CD4-positive, alpha-beta T cell treated with Interleukin-2 at 100 ng/mL for 4 hours (primary cell): Measurements from ENCODE around the gene ZNF184.

Experiments used
- DNase-seq: peaks from one replicate; pipeline ENCODE4 v3.0.0-alpha.2; 2020; ENCODE audit warnings: low spot score

ZNF184 gene

DNA sequence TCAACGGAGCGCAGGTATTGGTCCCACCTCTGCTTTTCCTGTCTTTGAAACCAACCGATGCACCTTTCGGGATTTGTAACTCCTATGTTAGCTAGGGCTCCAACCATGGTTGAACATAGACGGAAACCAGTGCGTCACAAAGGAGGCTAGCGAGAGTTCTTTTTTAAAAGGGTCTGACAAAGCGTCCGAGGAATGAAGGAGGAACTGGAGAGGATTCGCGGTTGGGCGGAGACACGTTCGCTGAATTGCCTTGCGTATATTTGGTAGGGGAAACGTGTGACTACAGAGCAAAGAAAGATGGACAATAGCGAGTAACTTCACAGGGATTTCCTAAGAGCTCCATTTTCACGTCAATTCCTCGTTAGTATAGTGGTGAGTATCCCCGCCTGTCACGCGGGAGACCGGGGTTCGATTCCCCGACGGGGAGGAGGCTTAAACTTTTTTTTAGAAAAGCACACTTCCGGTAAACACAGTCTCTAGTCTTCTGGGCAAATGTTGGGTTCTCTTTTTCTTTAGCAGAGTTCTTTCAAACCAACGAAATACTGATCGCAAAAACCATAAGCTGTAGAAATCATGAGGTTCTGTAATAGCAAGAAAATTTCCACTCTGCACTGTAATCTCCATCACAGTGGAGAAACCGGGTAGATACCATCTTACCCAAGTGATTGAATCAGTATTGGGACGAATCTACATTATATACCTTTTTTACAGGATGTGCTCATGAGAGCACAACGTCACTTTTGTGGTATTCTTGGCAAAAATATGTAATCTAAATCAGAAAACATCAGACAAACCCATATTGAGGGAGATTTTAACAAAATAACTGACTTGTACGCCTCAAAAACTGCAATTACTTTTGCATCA, 6.6 kb upstream of the ZNF184 start:
- DNase-seq = peak; percentile 93

DNA sequence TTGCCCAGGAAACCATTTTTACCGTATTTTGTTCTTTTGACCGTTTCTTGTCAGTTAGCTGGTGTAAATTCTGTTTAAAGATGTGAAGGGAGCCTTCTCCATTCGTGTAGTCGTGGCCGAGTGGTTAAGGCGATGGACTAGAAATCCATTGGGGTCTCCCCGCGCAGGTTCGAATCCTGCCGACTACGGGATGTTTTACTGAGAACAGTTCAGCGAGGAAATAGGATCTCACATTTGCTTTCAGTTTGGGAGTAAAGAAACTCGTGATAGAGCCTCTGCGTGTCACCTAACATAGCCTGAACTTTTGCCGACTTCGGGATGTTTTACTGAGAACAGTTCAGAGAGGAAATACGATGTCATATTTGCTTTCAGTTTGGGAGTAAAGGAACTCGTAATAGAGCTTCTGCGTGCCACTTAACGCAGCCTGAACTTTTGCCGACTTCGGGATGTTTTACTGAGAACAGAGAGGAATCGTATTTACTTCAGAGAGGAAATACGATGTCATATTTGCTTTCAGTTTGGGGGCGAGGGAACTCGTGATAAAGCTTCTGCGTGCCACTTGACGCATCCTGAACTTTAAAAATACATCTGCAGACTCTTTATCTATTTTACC, 5.9 kb upstream of the ZNF184 start:
- DNase-seq = peak; percentile 90

- DNase-seq = no peak
Observed at GRCh38 chr6:27478141-27478705, 5.3 kb upstream of the ZNF184 start.

DNA sequence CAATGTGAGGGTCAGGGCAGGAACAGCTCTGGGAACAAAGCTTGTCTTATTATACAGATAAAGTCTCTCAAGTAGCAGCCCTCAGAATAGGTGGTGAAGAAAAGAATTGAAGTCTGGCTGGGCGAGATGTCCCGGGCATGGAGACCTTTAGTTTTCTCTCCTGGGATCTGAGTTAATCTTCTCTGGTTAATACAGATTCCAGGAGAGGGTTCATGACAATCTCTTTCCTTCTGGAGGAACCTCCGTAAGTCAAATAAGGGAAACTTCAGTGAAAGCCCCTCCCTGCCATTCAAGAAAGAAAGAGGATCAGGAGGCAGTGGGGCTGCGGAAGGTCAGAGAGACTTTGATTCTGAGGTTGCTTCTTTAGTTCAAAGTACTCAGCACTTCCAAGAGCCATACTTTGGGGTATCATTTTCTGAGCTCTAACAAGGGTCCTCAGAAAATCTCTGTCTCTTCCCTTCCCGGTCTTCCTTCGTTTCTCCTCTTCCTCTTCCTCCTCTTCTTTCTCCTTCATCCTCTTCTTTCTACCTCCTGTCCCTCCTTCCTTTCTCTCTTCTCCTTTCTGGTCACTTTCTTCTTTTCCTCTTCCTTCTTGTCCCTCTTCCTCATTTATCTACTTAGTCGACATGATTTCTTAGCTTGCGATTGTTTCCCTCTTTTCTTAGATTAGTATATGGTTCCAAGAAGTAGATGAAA, 4.6 kb upstream of the ZNF184 start:
- DNase-seq = no peak

DNA sequence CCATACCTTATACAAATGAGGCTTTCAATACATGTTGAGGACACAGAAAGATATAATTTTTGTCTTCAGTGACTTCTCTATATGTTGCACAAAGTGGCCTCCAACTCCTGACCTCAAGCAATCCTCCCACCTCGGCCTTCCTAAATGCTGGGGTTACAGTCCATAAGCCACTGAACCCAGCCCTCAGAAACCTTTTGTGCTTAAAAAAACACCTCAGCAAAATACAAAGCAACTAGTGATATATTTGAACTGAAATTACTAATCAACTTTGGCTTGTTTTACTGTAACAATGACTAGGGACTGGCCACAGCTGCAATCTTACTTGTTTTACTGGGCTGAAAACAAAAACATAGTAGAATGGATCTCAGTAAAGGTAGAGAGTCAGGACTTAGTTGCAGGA, 3.2 kb upstream of the ZNF184 start:
- no peak for DNase-seq

- no peak for DNase-seq
Observed at GRCh38 chr6:27474672-27475071, 1.8 kb upstream of the ZNF184 start.

- no peak for DNase-seq
Observed at GRCh38 chr6:27474172-27474465, 1.2 kb upstream of the ZNF184 start.

DNA sequence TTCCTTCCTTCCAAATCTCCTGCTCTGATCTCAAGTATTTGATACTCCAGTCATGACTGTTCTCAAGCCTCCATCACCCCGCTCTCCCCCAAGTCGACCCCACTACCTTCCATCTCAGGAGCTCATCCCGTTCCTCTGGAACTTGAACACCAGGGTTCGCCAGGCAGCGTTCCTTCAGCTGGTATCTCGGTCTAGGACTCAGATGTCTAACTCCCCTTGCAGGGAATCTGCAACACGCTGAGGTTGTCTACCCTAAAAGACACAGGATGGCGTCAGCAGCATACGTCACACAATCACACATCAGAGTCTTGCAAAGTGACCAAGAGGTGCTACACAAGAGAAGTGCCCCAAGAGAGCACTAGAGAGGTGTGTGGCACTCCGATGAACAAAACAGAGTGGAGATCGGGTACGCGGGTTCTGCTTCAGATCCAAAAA, 706 bp downstream of the ZNF184 start:
- DNase-seq = peak; percentile 67

- no peak for DNase-seq
Observed at GRCh38 chr6:27471365-27472115, 1.4 kb downstream of the ZNF184 start.

- DNase-seq = no peak
Observed at GRCh38 chr6:27470023-27470422, 2.9 kb downstream of the ZNF184 start.

DNA sequence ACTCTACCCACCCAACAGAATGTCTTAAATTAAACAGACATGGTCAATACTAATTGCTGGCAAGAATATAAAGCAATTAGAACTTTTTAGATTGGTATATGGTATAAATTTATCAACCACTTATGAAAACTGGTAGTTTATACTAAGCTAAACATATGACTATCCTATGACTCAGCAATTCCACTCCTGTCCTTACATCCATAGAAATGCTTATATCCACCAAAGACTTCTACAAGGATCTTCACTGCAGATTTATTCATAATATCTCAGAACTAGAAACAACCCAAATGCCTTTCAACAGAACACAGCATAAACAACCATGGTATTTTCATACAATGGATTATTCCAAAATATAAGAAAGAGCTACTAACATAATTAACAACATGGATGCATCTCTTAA, 4.6 kb downstream of the ZNF184 start:
- no peak for DNase-seq

- DNase-seq = no peak
Observed at GRCh38 chr6:27452496-27452897, 20.4 kb downstream of the ZNF184 start.

GRCh38 chr6:27451660-27452390, 21.1 kb downstream of the ZNF184 start:
- DNase-seq = no peak

DNA sequence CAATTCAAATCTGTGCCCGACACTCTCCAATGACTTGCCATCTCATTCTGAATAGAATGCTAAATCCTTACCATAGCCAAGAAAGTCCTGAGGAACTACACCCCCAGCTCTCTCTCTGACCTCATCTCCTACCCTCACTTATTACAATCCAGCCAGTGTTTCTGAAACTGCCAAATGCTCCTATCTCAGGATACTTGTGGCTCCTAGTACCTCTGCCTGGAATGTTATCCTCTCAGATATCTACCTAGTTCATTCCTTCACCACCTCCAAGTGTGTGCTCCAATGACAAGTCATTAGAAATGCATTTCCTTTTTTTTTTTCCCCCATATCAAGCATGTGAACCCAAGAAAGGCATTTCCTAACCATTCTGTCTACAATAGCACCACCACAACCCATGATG, 24.4 kb downstream of the ZNF184 start:
- no peak for DNase-seq

DNA sequence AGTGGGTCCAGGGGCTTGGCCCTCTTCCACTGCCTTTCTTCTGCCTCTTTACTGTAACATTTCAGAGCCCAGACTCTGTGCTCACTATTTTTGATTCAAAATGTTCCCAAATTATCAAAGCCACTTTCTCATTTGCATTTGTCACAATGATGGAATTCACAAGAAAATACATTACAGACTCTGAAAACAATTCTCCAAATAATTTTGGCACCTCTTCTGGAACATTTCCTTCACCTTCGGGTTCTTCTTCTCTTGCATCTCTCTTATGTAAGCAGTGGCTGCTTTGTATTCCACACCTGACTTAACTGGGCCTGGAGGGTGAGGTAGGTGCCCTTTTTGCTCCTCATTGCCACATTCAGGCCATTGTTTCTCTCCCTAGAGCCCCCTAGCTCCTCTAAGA, 30.0 kb downstream of the ZNF184 start:
- DNase-seq = no peak

GRCh38 chr6:27441001-27441400, 31.9 kb downstream of the ZNF184 start:
- no peak for DNase-seq

DNA sequence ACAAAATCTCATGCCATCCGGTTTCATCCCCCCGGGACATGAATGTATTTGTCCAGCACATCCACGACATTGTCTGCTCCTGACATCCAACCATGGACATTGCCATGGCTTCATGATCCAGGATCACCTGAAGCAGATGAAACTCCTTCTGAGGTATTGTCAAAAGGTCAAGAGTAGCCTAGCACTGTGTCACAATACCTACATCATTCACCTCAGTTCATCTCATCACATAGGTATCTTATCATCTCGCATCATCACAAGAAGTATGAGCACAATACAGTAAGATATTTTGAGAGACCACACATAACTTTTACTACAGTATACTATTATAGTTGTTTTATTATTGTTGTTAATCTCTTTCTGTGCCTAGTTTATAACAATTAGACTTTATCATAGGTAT, 33.5 kb downstream of the ZNF184 start:
- DNase-seq = no peak

DNA sequence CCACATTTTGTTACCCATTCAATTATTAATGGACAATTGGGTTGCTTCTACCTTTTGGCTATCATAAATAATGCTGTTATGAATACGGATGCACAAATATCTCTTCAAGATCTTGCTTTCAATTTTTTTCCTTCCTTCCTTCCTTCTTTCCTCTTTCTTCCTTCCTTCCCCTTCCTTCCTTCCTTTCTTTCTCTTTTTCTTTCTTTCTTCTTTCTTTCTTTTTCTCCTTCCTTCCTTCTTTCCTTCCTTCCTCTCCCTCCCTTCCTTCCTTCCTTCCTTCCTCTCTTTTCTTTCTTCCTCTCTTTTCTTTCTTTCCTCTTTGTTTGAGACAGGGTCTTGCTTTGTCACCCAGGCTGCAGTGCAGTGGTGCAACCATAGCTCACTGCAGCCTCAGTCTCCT, 39.2 kb downstream of the ZNF184 start:
- DNase-seq = no peak

- no peak for DNase-seq
Observed at GRCh38 chr6:27428966-27429365, 43.9 kb downstream of the ZNF184 start.

- no peak for DNase-seq
Observed at GRCh38 chr6:27428502-27428901, 44.4 kb downstream of the ZNF184 start.

- no peak for DNase-seq
Observed at GRCh38 chr6:27426045-27426620, 46.8 kb downstream of the ZNF184 start.
